Type B pancreatic cell (in vitro differentiated cells): ENCODE data around the gene PSD. TPM values are rescaled to one million over a fixed set of nuclear protein-coding genes. Genes with fewer than 3 reads are reported as not detected.
A peak's percentile ranks its signal among the peaks of the same experiment; 100 is the strongest.

ENCODE experiments used
- DNase-seq: peaks from one replicate; pipeline ENCODE4 v3.0.0; 2021; ENCODE audit warnings: mixed read lengths; ENCODE audit not compliant: unreplicated experiment; ENCODE audit errors: extremely low spot score
- H3K27ac Mint-ChIP-seq: 2 replicates; pipeline ENCODE4 v1.8.0; 2021; ENCODE audit warnings: mild to moderate bottlenecking, mixed read lengths
- H3K27me3 Mint-ChIP-seq: 2 replicates; pipeline ENCODE4 v1.8.0; 2021; ENCODE audit warnings: mixed read lengths
- H3K36me3 Mint-ChIP-seq: 2 replicates; pipeline ENCODE4 v1.8.0; 2021; ENCODE audit warnings: mixed read lengths
- H3K4me1 Mint-ChIP-seq: one replicate; pipeline ENCODE4 v1.8.0; 2021; ENCODE audit warnings: mixed read lengths; ENCODE audit not compliant: unreplicated experiment
- H3K4me3 Mint-ChIP-seq: 2 replicates; pipeline ENCODE4 v1.8.0; 2021; ENCODE audit warnings: mild to moderate bottlenecking, mixed read lengths
- H3K9me3 Mint-ChIP-seq: 2 replicates; pipeline ENCODE4 v1.8.0; 2021; ENCODE audit warnings: mixed read lengths
- total RNA-seq: library from RNA; stranded (reverse); gene quantifications from 2 replicates; pipeline ENCODE4 v1.2.1, GENCODE V29; 2021; ENCODE audit warnings: low replicate concordance
- TF ChIP-seq, protein P1 (sequence below): fragments of 200-600 bp; sonication (generic); conservative IDR thresholded peaks from 2 replicates; pipeline ENCODE4 v1.5.0; 2021; ENCODE audit warnings: antibody characterized with exemption, mild to moderate bottlenecking

PSD gene
- total RNA-seq, 1 donor from 2014 or later: 7.8 TPM

DNA sequence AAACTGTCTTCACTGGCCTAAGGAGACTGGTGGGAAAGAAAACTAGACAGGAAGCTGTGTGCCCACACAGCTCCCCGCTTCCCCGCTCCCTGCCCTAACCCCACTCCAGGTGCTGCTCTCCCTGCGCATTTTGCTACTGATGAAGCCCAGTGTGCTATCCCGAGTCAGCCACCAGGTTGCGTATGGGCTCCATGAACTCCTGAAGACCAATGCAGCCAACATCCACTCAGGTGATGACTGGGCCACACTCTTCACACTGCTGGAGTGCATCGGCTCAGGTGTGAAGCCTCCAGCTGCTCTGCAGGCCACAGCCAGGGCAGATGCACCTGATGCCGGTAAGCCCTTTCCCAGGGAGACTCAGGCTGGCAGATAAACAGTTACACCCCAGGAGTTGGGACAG lies 43.3 kb downstream of the PSD start:
- H3K4me1 Mint-ChIP-seq: no peaks in the 10 kb centered on the region
- H3K36me3 Mint-ChIP-seq: peaks cover 20% of the 10 kb centered on the region
- TF ChIP-seq, protein P1, sequence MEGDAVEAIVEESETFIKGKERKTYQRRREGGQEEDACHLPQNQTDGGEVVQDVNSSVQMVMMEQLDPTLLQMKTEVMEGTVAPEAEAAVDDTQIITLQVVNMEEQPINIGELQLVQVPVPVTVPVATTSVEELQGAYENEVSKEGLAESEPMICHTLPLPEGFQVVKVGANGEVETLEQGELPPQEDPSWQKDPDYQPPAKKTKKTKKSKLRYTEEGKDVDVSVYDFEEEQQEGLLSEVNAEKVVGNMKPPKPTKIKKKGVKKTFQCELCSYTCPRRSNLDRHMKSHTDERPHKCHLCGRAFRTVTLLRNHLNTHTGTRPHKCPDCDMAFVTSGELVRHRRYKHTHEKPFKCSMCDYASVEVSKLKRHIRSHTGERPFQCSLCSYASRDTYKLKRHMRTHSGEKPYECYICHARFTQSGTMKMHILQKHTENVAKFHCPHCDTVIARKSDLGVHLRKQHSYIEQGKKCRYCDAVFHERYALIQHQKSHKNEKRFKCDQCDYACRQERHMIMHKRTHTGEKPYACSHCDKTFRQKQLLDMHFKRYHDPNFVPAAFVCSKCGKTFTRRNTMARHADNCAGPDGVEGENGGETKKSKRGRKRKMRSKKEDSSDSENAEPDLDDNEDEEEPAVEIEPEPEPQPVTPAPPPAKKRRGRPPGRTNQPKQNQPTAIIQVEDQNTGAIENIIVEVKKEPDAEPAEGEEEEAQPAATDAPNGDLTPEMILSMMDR: peak; percentile 18
- no peak overlapping the region for H3K4me3 Mint-ChIP-seq
- DNase-seq: no peak
- H3K27me3 Mint-ChIP-seq: no peaks in the 10 kb centered on the region
- H3K27ac Mint-ChIP-seq: no peak overlapping the region
- no peaks in the 10 kb centered on the region for H3K9me3 Mint-ChIP-seq

DNA sequence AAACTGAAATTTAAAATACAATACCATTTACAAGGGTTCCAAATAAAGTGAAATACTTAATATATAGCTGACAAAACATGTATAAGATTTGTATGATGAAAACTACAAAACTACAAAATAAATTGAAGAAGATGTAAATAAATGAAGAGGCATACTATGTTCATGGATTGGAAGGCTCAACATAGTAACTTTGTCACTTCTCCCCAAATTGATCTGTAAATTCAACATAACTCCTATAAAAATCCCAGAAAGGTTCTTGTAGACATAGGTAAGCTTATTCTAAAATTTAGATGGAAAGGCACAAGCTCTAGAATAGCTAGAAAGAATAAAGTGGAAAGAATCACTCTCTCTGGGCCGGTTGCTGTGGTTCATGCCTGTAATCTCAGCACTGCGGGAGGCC lies 47.3 kb downstream of the PSD start:
- no peak overlapping the region for H3K4me3 Mint-ChIP-seq
- no peaks in the 10 kb centered on the region for H3K4me1 Mint-ChIP-seq
- no peaks in the 10 kb centered on the region for H3K27me3 Mint-ChIP-seq
- H3K36me3 Mint-ChIP-seq: peaks cover 51% of the 10 kb centered on the region
- H3K9me3 Mint-ChIP-seq: no peaks in the 10 kb centered on the region
- H3K27ac Mint-ChIP-seq: no peak overlapping the region
- DNase-seq: no peak
- TF ChIP-seq, protein P1: no peak

DNA sequence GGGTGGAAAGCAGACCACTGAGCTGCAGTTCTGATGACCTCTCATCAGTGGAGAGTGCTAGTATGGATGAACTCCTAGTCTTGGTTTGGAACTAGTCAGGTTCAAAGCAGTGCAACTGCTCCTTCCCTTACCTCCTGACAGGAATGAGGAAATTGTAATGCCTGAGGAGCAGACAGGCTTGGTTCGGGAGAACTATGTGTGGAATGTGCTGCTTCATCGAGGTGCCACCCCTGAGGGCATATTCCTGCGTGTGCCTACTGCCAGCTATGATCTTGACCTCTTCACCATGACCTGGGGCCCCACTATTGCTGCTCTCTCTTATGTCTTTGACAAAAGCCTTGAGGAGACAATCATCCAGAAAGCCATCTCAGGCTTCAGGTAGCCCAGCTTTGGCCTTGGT lies 50.5 kb downstream of the PSD start:
- Mint-ChIP-seq H3K27me3 (no peaks in the 10 kb centered on the region), H3K36me3 (peaks cover 62% of the 10 kb centered on the region), H3K27ac (peak overlapping the region; percentile 87), H3K4me1 (no peaks in the 10 kb centered on the region), H3K9me3 (no peaks in the 10 kb centered on the region), H3K4me3 (no peak overlapping the region)
- DNase-seq: no peak
- TF ChIP-seq, protein P1: no peak

DNA sequence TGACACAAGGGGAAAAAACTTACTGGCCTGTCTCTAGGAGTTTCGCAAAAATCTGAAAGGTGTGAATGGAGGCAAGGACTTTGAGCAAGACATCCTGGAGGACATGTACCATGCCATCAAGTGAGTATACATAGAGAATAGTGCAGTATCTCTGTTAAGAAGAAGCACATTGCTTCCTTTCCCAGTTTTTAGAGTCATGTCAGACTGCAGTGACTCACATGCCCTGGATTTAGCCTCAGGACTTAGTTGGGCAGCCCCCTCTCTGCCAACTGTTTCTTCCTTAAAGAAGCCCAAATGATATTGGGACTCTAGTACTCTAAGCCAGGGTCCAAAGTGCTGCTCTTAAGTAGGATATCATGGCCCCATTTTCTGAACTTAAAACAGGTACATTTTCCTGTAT lies 51.1 kb downstream of the PSD start:
- H3K36me3 Mint-ChIP-seq: peaks cover 67% of the 10 kb centered on the region
- no peak for DNase-seq
- H3K27ac Mint-ChIP-seq: peak overlapping the region; percentile 87
- no peaks in the 10 kb centered on the region for H3K27me3 Mint-ChIP-seq
- TF ChIP-seq, protein P1: no peak
- no peaks in the 10 kb centered on the region for H3K4me1 Mint-ChIP-seq
- no peak overlapping the region for H3K4me3 Mint-ChIP-seq
- no peaks in the 10 kb centered on the region for H3K9me3 Mint-ChIP-seq

DNA sequence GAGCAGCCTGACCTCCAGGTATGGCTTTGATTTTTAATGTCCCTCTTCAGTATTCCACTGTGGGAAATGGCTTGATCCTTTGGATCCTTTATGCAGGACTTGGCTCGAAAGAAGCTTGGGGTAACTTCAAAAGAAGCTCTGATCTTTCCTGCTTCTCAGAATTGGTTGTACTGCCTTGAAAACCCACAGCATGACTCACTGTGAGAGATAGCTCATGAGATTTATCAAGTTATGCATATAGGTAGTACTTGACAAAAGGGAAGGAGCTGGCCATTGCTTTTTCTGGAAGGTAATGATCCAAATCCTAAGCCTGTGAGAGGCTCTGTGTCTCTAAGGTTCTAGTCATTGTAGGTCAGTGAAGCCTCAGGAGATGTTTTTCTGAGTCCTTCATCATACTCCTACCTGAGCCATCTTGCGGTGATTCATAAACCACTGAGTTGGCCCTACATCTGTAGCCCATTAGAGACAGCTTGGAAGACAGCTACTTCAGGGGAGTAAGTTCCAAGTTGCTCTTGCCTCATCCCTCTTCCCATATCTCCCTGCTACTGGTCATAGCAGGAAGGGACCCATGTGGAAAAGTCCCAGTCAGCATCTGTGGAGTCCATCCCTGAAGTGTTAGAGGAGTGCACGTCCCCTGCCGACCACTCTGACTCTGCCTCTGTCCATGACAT lies 59.7 kb downstream of the PSD start:
- Mint-ChIP-seq H3K27ac (no peak overlapping the region), H3K9me3 (no peaks in the 10 kb centered on the region), H3K36me3 (peaks cover 39% of the 10 kb centered on the region), H3K4me1 (no peaks in the 10 kb centered on the region), H3K27me3 (no peaks in the 10 kb centered on the region), H3K4me3 (no peak overlapping the region)
- TF ChIP-seq, protein P1: no peak
- DNase-seq: no peak
